Measurements from ENCODE around the gene RAB31.

The RAB31 gene

DNA sequence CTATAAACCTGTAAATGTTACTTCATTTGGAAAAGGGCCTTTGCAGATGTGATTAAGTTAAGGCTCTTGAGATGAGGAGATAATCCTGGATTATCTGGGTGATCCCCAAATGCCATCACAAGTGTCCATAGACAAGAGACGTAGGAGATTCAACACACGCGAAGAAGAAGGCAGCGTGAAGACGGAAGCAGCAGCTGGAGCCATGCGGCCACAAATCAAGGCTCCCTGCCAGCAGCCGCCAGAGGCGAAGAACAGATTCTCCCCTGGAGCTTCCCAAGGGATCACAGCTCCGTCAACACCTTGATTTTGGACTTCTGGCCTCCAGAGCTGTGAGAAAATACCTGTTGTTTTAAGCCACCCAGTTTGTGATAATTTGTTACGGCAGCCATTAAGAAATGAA, 194.7 kb downstream of the RAB31 start:
- ChIA-PET POLR2A (interaction anchor here (1.1 kb wide), 1 partner anchor 11 kb away, joined by 3 read pairs; the partner anchor contains the start of gene VAPA), CTCF (no interaction called here)
- TF ChIP-seq ZFP41 (tag by site-specific recombination; IDR thresholded peaks at IDR 0.05; ENCODE audit: borderline replicate concordance), result no peak
- no peak for TF ChIP-seq ZNF629 (tag by site-specific recombination; IDR thresholded peaks at IDR 0.05)
- no peak for TF ChIP-seq ZNF768 (tag by site-specific recombination; IDR thresholded peaks at IDR 0.05)
- TF ChIP-seq, protein P1, sequence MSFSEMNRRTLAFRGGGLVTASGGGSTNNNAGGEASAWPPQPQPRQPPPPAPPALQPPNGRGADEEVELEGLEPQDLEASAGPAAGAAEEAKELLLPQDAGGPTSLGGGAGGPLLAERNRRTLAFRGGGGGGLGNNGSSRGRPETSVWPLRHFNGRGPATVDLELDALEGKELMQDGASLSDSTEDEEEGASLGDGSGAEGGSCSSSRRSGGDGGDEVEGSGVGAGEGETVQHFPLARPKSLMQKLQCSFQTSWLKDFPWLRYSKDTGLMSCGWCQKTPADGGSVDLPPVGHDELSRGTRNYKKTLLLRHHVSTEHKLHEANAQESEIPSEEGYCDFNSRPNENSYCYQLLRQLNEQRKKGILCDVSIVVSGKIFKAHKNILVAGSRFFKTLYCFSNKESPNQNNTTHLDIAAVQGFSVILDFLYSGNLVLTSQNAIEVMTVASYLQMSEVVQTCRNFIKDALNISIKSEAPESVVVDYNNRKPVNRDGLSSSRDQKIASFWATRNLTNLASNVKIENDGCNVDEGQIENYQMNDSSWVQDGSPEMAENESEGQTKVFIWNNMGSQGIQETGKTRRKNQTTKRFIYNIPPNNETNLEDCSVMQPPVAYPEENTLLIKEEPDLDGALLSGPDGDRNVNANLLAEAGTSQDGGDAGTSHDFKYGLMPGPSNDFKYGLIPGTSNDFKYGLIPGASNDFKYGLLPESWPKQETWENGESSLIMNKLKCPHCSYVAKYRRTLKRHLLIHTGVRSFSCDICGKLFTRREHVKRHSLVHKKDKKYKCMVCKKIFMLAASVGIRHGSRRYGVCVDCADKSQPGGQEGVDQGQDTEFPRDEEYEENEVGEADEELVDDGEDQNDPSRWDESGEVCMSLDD (tag by site-specific recombination; IDR thresholded peaks at IDR 0.05), result no peak
- no peak for TF ChIP-seq ZNF664 (tag by site-specific recombination; IDR thresholded peaks at IDR 0.05)
- TF ChIP-seq ZNF138 (tag by site-specific recombination; IDR thresholded peaks at IDR 0.05; ENCODE audit: borderline replicate concordance), result no peak
- no peak for TF ChIP-seq ZNF707 (tag by site-specific recombination; IDR thresholded peaks at IDR 0.05)
- TF ChIP-seq, protein P2, sequence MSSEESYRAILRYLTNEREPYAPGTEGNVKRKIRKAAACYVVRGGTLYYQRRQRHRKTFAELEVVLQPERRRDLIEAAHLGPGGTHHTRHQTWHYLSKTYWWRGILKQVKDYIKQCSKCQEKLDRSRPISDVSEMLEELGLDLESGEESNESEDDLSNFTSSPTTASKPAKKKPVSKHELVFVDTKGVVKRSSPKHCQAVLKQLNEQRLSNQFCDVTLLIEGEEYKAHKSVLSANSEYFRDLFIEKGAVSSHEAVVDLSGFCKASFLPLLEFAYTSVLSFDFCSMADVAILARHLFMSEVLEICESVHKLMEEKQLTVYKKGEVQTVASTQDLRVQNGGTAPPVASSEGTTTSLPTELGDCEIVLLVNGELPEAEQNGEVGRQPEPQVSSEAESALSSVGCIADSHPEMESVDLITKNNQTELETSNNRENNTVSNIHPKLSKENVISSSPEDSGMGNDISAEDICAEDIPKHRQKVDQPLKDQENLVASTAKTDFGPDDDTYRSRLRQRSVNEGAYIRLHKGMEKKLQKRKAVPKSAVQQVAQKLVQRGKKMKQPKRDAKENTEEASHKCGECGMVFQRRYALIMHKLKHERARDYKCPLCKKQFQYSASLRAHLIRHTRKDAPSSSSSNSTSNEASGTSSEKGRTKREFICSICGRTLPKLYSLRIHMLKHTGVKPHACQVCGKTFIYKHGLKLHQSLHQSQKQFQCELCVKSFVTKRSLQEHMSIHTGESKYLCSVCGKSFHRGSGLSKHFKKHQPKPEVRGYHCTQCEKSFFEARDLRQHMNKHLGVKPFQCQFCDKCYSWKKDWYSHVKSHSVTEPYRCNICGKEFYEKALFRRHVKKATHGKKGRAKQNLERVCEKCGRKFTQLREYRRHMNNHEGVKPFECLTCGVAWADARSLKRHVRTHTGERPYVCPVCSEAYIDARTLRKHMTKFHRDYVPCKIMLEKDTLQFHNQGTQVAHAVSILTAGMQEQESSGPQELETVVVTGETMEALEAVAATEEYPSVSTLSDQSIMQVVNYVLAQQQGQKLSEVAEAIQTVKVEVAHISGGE (tag by site-specific recombination; conservative IDR thresholded peaks at IDR 0.05; ENCODE audit: low read depth), result no peak
- TF ChIP-seq YY2 (tag by site-specific recombination; IDR thresholded peaks at IDR 0.05), result no peak
- TF ChIP-seq, protein P3, sequence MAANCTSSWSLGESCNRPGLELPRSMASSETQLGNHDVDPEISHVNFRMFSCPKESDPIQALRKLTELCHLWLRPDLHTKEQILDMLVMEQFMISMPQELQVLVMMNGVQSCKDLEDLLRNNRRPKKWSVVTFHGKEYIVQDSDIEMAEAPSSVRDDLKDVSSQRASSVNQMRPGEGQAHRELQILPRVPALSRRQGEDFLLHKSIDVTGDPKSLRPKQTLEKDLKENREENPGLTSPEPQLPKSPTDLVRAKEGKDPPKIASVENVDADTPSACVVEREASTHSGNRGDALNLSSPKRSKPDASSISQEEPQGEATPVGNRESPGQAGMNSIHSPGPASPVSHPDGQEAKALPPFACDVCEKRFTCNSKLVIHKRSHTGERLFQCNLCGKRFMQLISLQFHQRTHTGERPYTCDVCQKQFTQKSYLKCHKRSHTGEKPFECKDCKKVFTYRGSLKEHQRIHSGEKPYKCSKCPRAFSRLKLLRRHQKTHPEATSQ (tag by site-specific recombination; IDR thresholded peaks at IDR 0.05), result no peak
- TF ChIP-seq ZEB2 (tag by site-specific recombination; IDR thresholded peaks at IDR 0.05), result no peak
- TF ChIP-seq SP2 (tag by site-specific recombination; IDR thresholded peaks at IDR 0.05), result no peak
- Histone ChIP-seq H3K4me3 (ENCODE audit: low read depth, low read length) (no peak overlapping the region), H3K9me3 (ENCODE audit: control insufficient read depth, insufficient read depth, low read depth, low read length) (no peaks in the 10 kb centered on the region), H3K4me1 (ENCODE audit: control insufficient read depth, insufficient read depth, low read length) (no peaks in the 10 kb centered on the region), H3K27ac (ENCODE audit: extremely low read depth, low read depth, low read length) (no peak overlapping the region), H3K36me3 (ENCODE audit: control insufficient read depth in 2 of 2, insufficient read depth in 1 of 2, low read length in 2 of 2) (no peaks in the 10 kb centered on the region)

- TF ChIP-seq KLF8 (tag by site-specific recombination; IDR thresholded peaks at IDR 0.05) (no peak), YY2 (tag by site-specific recombination; IDR thresholded peaks at IDR 0.05) (no peak), PRDM10 (tag by site-specific recombination; IDR thresholded peaks at IDR 0.05) (0 out of 2 replicates have a peak, but pooled peaks have one; percentile 17), ZNF629 (tag by site-specific recombination; IDR thresholded peaks at IDR 0.05) (0 out of 2 replicates have a peak, but pooled peaks have one; percentile 36), ZNF600 (tag by site-specific recombination; IDR thresholded peaks at IDR 0.05) (peak; percentile 73)
- TF ChIP-seq, protein P4, sequence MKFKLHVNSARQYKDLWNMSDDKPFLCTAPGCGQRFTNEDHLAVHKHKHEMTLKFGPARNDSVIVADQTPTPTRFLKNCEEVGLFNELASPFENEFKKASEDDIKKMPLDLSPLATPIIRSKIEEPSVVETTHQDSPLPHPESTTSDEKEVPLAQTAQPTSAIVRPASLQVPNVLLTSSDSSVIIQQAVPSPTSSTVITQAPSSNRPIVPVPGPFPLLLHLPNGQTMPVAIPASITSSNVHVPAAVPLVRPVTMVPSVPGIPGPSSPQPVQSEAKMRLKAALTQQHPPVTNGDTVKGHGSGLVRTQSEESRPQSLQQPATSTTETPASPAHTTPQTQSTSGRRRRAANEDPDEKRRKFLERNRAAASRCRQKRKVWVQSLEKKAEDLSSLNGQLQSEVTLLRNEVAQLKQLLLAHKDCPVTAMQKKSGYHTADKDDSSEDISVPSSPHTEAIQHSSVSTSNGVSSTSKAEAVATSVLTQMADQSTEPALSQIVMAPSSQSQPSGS (tag by site-specific recombination; IDR thresholded peaks at IDR 0.05; ENCODE audit: low read depth), result peak; percentile 59; the same call in 1 of the 2 replicates
- H3K27ac ChIP-seq (ENCODE audit: extremely low read depth, low read depth, low read length), result no peak overlapping the region
- ChIA-PET POLR2A (interaction anchor here (1.3 kb wide), 1 partner anchor 8 kb away, joined by 4 read pairs; the partner anchor contains the start of gene VAPA), CTCF (interaction anchor here (0.6 kb wide), 1 partner anchor 12 kb away, joined by 3 read pairs; no protein-coding TSS in a partner anchor)
- no peaks in the 10 kb centered on the region for H3K9me3 ChIP-seq (ENCODE audit: control insufficient read depth, insufficient read depth, low read depth, low read length)
- no peaks in the 10 kb centered on the region for H3K4me1 ChIP-seq (ENCODE audit: control insufficient read depth, insufficient read depth, low read length)
- H3K36me3 ChIP-seq (ENCODE audit: control insufficient read depth in 2 of 2, insufficient read depth in 1 of 2, low read length in 2 of 2), result no peaks in the 10 kb centered on the region
- no peak overlapping the region for H3K4me3 ChIP-seq (ENCODE audit: low read depth, low read length)
These were observed 197.4 kb downstream of the RAB31 start for GRCh38 chr18:9905401-9905922.
